NCI-H2227 (cell line): Measurements from ENCODE around the gene PSTK.

Experiments used
- DNase-seq: peaks from one replicate; lab custom pipeline; 2025; ENCODE audit not compliant: unreplicated experiment; lab: John Stamatoyannopoulos, UW

Gene PSTK, protein sequence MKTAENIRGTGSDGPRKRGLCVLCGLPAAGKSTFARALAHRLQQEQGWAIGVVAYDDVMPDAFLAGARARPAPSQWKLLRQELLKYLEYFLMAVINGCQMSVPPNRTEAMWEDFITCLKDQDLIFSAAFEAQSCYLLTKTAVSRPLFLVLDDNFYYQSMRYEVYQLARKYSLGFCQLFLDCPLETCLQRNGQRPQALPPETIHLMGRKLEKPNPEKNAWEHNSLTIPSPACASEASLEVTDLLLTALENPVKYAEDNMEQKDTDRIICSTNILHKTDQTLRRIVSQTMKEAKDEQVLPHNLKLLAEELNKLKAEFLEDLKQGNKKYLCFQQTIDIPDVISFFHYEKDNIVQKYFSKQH

GRCh38 chr10:122980209-122981065 lies at the start of gene PSTK:
Gene PSTK, plus strand, starts transcription at chr10:122980401. Its CDS starts 79 bp downstream, at chr10:122980480.
- peak; percentile 89 for DNase-seq

DNA sequence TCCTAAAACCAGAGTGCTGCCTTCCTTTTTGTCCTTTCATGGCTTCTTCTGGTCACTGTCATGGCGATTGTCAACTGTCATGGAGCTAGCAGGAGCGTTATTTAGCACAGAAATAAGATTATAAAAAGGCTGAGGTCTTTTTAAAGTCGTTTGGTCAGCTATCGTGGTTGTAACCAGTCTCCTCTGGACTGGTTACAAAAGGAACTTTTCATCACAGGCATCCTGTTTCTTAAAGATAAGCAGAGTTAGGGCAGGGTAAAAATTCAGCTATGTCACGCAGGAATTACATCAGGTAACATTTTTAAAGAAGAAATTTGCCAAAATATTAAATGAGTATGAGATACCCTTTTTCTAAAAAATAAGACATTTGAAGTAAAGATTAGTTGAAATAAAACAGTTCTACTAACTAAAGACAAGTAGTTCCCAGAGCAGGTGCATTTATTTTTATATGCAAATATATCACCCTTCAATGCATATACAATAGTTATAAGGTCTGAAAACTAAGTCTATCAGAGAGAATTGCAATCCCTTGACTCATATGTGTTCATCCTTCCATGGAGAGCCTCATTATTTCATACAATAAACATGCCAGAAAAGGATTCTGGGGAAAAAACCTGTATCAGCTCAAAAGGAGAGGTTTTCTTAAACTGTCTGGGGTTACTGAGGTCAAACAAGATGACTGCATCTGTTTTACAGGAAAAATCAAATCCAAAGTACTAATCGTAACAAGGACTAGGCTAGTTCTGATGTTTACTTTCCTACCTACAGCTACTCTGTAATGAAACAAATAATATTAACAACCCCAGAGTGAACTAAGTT lies 48.9 kb upstream of the PSTK start:
- DNase-seq, result no peak

DNA sequence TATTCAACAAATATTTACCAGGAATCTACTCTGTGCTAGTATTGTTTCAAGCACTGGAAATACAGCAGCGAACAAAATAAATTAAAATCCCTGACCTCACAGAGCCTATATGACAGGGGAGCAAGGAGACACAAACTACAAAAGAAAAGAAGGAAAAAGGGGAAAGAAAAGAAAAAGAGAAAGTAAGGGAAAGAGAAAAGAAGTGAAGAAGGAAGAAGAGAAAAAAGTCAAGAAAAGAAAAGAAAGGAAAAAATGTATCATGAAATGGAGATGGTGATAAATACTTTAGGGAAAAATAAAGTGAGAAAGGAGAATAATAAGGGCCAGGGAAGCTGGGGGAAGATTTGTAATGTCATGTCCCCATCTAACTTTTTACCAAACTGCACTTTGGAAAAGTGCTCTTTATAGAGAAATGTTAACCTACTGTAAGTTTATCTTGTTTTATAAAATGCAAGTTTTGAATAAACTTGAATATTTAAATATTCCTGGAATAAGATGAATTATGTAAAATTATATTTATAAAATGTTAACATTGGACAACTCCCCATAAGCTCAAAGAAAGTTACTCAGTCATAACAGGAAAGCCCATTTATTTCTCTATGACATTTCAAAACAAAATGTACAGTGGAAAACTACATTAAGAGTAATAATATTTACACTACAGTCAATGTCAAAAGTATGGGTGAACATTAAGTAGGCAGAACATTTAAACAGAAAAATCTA lies 40.9 kb upstream of the PSTK start:
- no peak for DNase-seq

DNA sequence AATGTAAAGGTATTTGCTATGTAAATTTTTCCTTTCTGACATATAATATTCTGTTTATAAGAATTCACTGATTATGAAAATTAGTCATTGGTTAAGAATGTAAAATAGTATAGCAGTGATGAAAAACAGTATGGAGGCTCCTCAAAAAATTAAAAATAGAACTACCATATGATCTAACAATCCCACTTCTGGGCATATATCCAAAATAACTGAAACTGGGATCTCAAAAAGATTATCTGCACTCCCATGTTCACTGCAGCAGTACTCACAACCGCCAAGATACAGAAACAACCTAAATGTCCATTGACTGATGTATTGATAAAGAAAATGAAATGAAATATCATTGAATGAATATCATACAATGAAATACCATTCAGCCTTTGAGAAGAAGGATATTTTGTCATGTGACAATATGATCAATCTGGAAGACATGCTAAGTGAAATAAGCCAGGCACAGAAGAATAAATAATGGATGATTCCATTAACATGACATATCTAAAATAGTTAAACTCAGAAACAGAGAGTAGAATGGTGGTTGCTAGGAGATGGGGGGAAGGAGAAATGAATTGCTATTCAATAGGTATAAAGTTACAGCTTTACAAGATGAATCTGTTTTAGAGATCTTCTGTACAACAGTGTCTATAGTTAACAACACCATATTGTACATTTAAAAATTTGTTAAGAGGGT lies 40.2 kb upstream of the PSTK start:
- DNase-seq, result no peak

DNA sequence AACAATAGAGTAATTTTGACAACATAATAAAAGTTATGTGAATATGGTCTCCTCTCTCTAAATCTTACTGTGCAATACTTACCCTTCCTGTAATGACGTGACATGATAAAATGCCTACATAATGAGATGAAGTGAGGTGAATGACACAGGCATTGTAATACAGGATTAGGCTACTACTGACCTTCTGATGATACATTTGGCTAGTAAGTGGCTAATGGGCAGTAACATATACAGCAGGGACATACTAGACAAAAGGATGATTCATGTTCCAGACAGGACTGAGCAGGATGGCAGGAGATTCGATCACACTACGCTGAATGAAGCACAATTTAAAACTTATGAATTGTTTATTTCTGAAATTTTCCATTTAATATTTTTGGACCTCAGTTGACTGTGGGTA lies 30.9 kb upstream of the PSTK start:
- DNase-seq, result no peak

GRCh38 chr10:122953902-122954730 lies 26.1 kb upstream of the PSTK start, which contains the start of gene C10orf88:
Gene C10orf88, minus strand, starts transcription at chr10:122954227. Its CDS starts 49 bp downstream, at chr10:122954178.
- peak; percentile 96 for DNase-seq

- no peak for DNase-seq
Observed at GRCh38 chr10:122954731-122955050, 25.5 kb upstream of the PSTK start.

GRCh38 chr10:122955892-122956291 lies 24.3 kb upstream of the PSTK start:
- no peak for DNase-seq

DNA sequence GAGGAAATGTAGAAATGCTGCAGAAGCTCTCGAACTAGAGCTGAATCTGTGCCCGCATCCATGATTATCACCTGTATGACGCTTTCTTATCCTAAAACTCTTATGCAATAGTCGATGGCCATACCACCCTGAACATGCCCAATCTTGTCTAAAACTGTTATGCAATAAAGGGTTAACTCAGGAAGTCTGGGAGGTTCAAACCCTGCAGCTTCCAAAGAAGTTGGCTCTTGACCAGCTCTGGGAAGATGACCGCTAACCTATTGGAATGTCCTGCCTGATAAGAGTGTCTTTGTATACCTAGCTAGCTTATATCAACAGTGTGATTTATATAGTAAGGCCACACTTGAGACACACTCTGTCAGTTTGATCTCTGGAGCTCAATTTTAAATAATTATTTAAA lies 22.7 kb upstream of the PSTK start:
- DNase-seq, result no peak

- no peak for DNase-seq
Observed at GRCh38 chr10:122962405-122962804, 17.8 kb upstream of the PSTK start.

DNA sequence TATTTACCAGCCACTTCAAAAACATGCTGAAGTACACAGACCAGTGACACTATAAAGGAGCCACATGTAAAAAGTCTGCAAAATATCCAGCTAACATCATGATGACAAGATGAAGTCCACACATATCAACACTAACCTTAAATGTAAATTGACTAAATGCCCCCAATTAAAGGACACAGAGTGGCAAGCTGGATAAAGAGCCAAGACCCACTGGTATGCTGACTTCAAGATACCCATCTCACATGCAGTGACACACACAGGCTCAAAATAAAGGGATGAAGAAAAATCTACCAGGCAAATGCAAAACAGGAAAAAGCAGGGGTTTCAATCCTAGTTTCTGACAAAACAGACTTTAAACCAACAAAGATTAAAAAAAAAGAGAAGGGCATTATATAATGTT lies 13.3 kb upstream of the PSTK start:
- DNase-seq, result no peak

DNA sequence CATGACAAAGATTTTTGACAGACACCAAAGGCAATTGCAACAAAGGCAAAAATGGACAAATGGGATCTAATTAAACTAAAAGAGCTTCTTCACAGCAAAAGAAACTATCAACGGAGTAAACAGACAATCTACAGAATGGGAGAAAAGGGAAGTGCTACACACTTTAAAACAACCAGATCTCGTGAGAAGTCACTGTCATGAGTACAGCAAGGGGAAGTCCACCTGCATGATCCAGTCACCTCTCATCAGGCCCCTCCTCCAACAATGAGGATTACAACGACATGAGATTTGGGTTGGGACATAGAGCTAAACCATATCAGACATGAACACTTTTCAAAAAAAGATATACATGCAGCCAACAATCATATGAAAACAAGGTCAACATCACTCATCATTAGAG lies 11.5 kb upstream of the PSTK start:
- DNase-seq, result no peak

GRCh38 chr10:122974023-122974422 lies 6.2 kb upstream of the PSTK start:
- no peak for DNase-seq

DNA sequence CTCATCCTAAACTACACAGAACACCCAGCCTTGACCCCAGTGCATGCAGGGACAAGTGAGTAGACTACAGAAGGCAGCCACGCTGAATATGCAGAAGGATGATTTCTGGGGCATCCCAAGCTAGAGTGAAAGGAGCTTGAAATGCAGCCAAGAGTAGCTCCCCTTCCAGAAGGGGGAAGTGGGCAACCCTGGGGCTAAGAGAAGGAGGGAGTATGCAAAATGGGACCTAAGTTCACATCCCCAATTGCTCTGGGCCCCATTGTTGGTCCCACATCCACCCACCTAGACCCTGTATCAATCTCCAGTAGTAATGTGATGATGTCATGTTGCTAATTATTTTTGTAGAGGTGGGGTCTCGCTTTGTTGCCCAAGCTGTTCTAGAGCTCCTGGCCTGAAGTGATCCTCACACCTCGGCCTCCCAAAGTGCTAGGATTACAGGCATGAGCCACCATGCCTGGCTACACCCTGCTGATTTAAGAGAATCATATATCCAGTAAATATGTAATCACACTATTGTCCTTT lies 5.6 kb upstream of the PSTK start:
- no peak for DNase-seq

DNA sequence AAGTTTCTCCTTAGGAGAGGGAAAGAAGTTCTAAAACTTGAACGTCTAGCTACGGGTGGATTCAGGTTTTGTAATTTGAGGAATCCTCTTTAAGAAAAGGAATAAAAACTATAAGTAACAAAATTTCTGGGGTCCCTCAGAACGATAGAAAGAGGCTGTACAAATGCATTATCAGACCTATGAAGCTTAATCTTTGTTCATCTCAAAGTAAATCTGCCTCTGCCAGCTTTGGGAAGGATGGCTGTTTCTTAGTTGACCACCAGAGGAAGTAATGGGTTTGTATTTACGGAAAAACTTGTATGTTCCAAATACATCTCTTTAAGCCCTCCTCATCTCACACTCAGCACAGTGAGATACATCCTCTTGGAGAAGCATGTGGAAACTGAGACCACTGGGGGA lies 864 bp downstream of the PSTK start:
- peak; percentile 32 for DNase-seq

GRCh38 chr10:122983898-122984297 lies 3.7 kb downstream of the PSTK start:
- no peak for DNase-seq

DNA sequence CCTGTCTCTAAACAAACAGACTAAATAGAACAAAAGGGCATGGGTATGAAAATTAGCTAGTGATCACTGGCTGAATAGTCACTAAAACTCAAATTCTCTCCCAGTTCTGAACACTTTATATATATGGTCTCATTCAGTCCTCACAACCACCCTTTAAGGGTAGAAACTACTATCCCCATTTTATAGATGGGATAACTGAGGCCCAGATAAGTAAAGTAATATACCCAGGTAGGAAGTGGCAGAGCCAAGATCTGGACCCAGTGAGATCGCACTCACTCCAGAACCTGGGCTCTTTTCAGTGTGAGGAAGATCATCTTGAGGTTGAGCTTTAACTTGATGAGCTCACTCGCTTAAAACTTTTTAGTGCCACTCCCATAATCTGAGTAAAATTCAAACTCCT lies 4.5 kb downstream of the PSTK start:
- no peak for DNase-seq

DNA sequence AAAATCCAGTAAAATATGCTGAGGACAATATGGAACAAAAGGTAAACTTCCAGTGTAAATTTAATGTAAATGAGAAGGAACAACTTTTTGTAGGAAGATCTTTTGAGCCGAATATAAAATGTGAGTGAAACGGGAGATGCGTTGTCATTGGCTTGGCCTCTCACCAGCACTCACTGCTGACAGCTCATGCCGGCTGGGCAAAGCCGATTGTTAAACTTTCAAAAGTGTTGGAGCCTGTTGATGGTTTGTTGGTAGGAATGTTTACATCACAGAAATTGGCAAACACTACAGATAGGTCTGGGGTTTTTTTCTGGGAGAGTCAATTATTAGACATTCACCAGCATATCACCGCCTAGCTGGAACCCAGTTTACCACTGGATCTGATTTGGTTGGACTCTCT lies 6.1 kb downstream of the PSTK start:
- no peak for DNase-seq

GRCh38 chr10:122988501-122988900 lies 8.3 kb downstream of the PSTK start:
- DNase-seq, result no peak
